ENCODE data around the gene SERPING1.

SERPING1 gene

DNA sequence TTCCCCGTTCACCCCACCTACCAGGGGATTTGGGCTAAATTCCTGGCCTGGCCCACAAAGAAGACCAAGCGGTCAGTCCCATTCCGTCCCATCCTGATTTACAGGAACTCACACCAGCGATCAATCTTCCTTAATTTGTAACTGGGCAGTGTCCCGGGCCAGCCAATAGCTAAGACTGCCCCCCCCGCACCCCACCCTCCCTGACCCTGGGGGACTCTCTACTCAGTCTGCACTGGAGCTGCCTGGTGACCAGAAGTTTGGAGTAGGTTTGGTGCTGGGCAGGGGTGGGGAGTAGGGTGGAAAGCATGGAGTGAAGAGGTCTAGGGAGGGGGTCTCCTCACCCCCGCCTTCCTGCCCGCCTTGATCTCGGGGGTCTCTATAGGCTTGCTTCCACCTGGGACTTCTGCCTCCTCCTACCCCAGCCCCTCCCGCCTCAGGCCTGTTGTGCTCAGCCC lies at the start of gene SERPING1:
SERPING1 (plus strand) TSS at position 225 of the 455 bp plus-strand sequence. CDS start 586 bp downstream, outside the sequence.
- DNase-seq (ENCODE audit: low read depth in 1 of 2, low spot score in 1 of 2), result no peak
- in situ Hi-C loops (cut with HindIII; ENCODE audit: low pct_unique_long_range_greater_than_20kb, low sequenced_read_pairs), result no loop called here
- no peak for TF ChIP-seq JUND (IDR thresholded peaks at IDR 0.05; ENCODE audit: low read depth)

DNA sequence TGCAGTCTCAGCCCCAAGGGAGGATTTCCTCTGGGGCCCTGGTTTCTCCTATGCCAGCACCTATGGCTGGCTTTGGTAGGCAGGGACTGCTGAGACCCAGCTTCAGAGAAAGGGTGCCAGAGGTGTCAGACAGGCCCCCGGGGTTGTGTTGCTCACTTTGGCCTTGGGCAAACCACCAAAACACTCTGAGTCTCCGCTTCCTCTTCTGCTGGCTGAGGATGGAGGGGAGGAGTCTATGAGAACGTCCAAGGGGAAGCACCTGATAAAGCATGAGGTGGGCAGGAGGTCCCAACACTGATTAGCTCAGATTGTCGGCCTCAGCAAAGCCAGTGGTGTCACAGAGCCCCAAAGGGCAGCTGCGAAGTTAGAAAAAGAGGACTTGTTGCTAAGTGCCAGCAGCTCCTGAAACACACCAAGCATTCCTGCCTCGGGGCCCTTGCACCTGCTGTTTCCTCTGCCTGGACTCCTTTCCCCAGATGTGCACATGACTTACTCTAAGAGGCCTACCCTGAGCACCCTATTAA lies 49.6 kb upstream of the SERPING1 start:
- in situ Hi-C loops (cut with HindIII; ENCODE audit: low pct_unique_long_range_greater_than_20kb, low sequenced_read_pairs), result no loop called here
- DNase-seq (ENCODE audit: low read depth in 1 of 2, low spot score in 1 of 2), result no peak

DNA sequence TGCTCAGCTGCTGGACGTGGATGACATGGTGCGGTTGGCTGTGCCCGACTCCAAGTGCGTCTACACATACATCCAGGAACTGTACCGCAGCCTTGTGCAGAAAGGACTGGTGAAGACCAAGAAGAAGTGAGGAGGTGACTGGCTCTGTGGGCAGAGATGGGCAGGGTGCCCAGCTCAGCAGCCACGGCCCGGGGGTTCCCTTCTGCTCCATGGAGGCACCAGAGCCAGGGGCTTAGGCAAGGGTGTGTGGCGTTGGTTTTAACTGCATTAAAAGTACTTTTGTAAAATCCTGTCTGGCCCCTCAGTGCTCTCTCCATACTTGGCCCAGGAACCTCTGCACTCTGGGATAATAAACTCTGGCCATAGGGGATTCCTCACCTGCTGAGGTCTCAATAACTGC lies 47.5 kb upstream of the SERPING1 start:
- TF ChIP-seq JUND (IDR thresholded peaks at IDR 0.05; ENCODE audit: low read depth), result no peak
- no peak for DNase-seq (ENCODE audit: low read depth in 1 of 2, low spot score in 1 of 2)
- in situ Hi-C loops (cut with HindIII; ENCODE audit: low pct_unique_long_range_greater_than_20kb, low sequenced_read_pairs), result no loop called here

More for the DNA sequence above, 49.6 kb upstream of the SERPING1 start:
- TF ChIP-seq JUND (IDR thresholded peaks at IDR 0.05; ENCODE audit: low read depth), result no peak

DNA sequence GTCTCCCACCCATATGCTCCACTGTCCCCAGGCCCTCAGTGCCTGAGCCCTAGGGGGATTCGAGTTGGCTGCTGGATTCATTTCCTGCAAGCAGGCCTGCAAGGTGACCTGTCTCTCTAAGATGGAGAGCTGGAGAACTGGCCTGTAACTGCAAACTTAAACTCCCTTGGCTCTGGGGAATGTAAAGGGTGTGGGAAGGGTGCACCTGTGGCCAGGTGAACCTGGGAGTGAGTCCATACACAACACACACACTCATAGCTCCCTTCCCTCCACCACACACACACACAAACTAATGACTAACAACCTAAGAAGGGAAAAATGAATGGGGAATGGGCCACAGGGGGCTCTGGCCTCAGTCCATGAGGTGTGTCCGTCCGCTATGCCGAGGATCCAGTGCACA lies 45.5 kb upstream of the SERPING1 start:
- DNase-seq (ENCODE audit: low read depth in 1 of 2, low spot score in 1 of 2), result no peak
- TF ChIP-seq JUND (IDR thresholded peaks at IDR 0.05; ENCODE audit: low read depth), result no peak
- in situ Hi-C loops (cut with HindIII; ENCODE audit: low pct_unique_long_range_greater_than_20kb, low sequenced_read_pairs), result no loop called here

DNA sequence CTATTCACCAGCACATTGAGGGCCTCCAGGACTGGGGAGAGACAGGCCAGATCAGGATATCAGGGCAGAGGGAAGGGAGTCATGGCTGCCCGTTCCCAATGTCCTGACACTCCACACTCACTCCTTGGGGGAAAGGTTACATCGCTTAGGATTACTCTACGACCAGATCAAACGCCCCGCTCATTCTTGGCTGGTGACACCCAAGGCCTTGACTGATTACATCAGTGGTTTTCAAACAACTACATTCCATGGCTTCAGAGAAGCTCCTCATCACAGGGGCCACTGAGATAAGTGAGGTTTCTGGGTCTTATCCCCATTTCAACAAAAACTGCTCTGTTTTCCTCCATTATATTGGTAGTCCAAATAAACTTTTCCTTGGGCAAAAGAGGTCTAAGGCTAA lies 45.0 kb upstream of the SERPING1 start:
- in situ Hi-C loops (cut with HindIII; ENCODE audit: low pct_unique_long_range_greater_than_20kb, low sequenced_read_pairs), result no loop called here
- TF ChIP-seq JUND (IDR thresholded peaks at IDR 0.05; ENCODE audit: low read depth), result no peak

DNA sequence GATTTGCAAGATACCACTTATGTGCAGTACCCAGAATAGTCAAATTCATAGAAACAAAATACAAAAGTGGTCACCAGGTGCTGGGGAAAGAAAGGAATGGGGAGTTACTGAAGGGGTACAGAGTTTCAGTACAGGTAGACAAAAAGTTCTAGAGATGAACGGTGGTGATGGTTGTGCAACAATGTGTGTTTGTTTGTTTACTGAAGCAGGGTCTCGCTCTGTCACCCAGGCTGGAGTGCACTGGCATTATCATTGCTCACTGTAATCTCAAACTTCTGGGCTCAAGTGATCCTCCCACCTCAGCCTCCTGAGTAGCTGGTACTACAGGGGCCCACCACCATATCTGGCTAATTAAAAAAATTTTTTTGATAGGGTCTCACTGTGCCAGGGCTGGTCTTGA lies 42.1 kb upstream of the SERPING1 start:
- TF ChIP-seq JUND (IDR thresholded peaks at IDR 0.05; ENCODE audit: low read depth), result no peak
- in situ Hi-C loops (cut with HindIII; ENCODE audit: low pct_unique_long_range_greater_than_20kb, low sequenced_read_pairs), result no loop called here
- no peak for DNase-seq (ENCODE audit: low read depth in 1 of 2, low spot score in 1 of 2)

More for the DNA sequence above, 45.0 kb upstream of the SERPING1 start:
- no peak for DNase-seq (ENCODE audit: low read depth in 1 of 2, low spot score in 1 of 2)

DNA sequence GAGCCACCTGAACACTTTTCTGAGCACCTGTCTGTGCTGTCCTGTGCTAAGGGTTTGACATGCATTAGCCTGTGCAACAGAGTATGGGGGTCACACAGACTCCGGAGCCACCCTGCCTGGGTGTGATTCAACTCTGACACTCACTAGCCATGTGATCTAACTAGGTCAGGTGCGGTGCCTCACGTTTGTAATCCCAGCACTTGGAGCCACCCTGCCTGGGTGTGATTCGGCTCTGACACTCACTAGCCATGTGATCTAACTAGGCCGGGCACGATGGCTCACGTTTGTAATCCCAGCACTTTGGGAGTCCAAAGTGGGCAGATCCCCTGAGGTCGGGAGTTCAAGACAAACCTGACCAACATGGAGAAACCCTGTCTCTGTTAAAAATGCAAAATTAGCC lies 41.4 kb upstream of the SERPING1 start:
- in situ Hi-C loops (cut with HindIII; ENCODE audit: low pct_unique_long_range_greater_than_20kb, low sequenced_read_pairs), result no loop called here
- DNase-seq (ENCODE audit: low read depth in 1 of 2, low spot score in 1 of 2), result no peak
- no peak for TF ChIP-seq JUND (IDR thresholded peaks at IDR 0.05; ENCODE audit: low read depth)

DNA sequence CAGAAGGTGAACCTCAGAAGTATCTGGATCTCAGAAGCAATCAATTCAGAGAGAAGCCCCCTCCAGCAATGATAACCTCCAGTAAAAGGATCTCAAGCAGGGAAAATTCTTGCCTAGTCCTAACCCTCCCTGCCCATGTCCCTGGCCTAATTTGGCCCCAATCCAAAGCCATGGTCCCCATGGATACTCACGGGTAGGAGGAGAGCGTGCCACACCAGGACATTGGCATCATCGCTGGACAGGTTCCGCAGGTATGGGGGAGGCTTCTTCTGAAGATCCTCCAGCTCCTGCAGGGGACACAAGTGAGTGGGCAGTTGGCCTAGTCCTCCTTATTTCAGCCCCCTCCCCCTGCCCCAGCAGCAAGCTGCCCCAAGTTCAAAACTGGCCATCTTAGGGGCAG lies 37.3 kb upstream of the SERPING1 start:
- DNase-seq (ENCODE audit: low read depth in 1 of 2, low spot score in 1 of 2), result peak in 1 of 2 experiments; percentile 91
- TF ChIP-seq JUND (IDR thresholded peaks at IDR 0.05; ENCODE audit: low read depth), result no peak
- in situ Hi-C loops (cut with HindIII; ENCODE audit: low pct_unique_long_range_greater_than_20kb, low sequenced_read_pairs), result no loop called here

DNA sequence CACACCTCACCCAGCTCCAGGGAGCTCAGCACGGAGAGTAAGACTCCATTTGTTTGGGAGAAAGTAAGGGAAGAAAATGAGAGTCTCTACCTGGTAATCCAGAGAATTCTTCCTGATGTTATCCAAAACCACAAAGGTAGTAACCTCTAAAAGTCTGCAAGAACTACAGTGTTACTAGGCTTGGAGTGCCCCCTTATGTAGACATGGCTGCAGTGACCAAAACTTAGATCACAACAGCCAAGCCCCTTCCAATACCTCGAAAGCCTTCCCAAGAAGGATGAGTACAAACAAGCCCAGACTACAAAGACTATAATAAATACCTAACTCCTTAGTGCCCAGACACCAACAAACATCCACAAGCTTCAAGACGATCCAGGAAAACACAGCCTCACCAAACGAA lies 34.9 kb upstream of the SERPING1 start:
- in situ Hi-C loops (cut with HindIII; ENCODE audit: low pct_unique_long_range_greater_than_20kb, low sequenced_read_pairs), result no loop called here
- DNase-seq (ENCODE audit: low read depth in 1 of 2, low spot score in 1 of 2), result peak in 1 of 2 experiments; percentile 78
- no peak for TF ChIP-seq JUND (IDR thresholded peaks at IDR 0.05; ENCODE audit: low read depth)

DNA sequence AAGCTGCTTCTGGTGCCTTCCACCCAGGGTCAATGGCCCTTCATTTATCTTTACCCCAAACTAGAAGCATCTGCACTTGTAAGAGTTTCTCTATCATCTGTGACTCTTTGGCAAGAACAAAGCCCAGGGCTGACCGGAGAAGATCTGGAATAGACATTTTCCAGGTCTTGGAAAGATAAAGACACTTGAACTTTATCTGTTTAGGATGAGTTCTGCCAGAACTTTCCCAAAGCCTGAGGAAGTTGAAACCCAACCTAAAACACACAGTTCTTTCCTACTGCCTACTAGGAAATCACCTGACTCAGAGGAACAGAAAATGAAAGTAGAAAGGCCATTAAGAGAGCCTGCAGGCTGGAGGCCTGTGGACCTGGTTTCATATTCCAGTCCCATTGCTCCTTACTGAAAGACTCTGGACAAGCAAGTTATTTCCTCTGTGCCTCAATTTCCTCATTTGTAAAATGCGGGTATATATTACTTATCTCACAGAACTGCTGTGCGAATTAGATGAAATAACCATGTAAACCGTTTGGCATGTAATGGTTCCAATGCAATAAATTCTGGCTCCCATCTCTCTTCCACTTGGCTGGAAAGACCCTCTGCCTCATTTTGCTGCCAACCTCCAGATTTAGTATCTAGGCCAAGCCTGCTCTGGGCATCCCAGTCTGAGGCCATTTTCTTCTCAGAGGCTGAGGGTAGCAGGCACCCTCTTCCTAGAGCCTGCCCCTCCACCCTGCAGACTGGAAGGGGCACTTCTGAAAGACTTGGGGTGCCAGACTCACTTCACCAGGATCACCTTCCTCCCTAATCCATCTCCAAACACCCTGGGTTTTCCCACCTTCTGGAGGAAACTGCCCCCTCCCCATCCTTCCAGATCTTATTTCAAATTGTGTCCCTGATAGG lies 31.2 kb upstream of the SERPING1 start:
- in situ Hi-C loops (cut with HindIII; ENCODE audit: low pct_unique_long_range_greater_than_20kb, low sequenced_read_pairs), result no loop called here
- DNase-seq (ENCODE audit: low read depth in 1 of 2, low spot score in 1 of 2), result peak; percentile 66 to 69
- no peak for TF ChIP-seq JUND (IDR thresholded peaks at IDR 0.05; ENCODE audit: low read depth)

DNA sequence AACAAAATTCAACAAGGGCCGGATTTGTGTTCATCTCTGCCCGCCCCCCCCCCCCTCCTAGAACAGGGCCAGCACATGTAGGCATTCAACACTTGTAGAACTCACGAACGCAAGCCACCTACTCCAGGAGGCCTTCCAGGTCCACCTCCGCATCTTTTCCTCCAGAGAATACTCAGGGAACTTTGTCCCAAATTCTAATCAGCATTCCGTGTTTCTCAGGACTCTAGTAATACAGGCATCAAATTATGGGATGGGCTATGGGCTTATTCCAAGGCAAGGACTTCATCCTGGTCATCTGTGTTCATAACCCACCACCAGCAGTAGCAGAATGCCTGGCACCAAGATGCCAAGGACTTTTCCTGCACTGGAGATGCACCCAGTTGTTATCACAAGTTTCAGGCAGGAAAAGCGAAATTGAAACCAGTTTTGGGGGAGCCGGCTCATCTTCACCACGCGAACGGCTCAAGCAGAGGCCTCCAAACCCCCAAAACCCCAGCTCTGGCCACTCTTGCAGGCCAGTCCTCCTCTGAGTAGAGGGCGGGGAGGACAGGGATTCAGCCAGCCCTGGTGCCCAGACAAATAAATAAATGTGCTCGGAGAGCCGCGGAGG lies 30.5 kb upstream of the SERPING1 start:
- in situ Hi-C loops (cut with HindIII; ENCODE audit: low pct_unique_long_range_greater_than_20kb, low sequenced_read_pairs), result no loop called here
- no peak for TF ChIP-seq JUND (IDR thresholded peaks at IDR 0.05; ENCODE audit: low read depth)

DNA sequence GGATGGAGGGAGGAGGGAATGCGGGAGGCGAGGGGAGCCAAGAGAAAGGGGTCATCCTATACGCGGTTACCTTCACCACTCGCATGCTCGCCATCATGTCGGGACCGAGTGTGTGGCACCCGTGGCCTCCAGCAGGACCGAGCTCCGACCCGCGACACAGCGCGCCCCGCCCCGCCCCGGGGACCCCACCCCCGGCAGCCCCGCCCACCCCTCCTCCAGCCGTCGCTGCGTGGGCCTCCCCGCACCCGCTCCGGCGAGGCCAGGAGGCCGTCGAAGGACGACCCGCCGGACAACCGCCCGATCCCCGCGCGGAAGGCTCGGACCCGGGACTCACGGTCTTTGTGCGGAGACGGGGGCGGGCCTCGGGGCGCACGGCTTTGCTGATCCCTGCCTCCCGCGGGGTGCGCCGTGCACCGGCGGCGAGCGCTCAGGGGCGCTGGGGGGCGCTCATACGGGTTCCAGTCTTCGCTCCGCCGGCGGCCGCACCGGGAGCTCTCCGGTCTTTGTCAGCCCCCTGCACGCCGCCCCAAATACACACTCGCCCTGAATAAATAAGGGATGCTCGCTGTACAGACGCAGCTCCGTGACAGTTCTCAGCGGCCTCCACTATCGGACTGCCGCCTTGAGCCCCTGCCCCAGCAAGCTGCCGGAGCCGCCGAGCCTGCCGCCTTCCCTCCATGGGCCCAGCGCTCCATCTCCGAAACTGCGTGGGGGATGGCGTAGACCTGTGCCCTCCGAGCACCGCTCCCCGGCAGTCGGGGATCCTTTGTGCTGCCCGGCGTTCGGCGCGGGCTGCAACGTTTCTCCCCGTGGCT lies 29.8 kb upstream of the SERPING1 start, which contains the start of gene UBE2L6:
UBE2L6 (minus strand) TSS at position 158 of the 815 bp plus-strand sequence; CDS start at position 97, 61 bp downstream.
- peak; percentile 64 to 74 for DNase-seq (ENCODE audit: low read depth in 1 of 2, low spot score in 1 of 2)

More for the DNA sequence above, 30.5 kb upstream of the SERPING1 start:
- no peak for DNase-seq (ENCODE audit: low read depth in 1 of 2, low spot score in 1 of 2)

More for the DNA sequence above, 29.8 kb upstream of the SERPING1 start, which contains the start of gene UBE2L6:
- in situ Hi-C loops (cut with HindIII; ENCODE audit: low pct_unique_long_range_greater_than_20kb, low sequenced_read_pairs), result no loop called here
- TF ChIP-seq JUND (IDR thresholded peaks at IDR 0.05; ENCODE audit: low read depth), result no peak
